HFFc6 (cell line): ENCODE data around the gene KANSL3. TPM values are rescaled to one million over a fixed set of nuclear protein-coding genes. Genes with fewer than 3 reads are reported as not detected.
"Not testable (repeated sequence)": the region's sequence is repeated elsewhere in the genome, so short reads cannot be mapped to it uniquely, and the experiment has no call there.

Experiments used
- DNase-seq: peaks from one replicate; pipeline ENCODE4 v3.0.0-alpha.2; 2018
- H3K27ac Mint-ChIP-seq: 2 replicates; pipeline ENCODE4 v1.8.0; 2020; ENCODE audit warnings: mild to moderate bottlenecking, mixed read lengths
- H3K27me3 Mint-ChIP-seq: 2 replicates; pipeline ENCODE4 v1.8.0; 2021; ENCODE audit warnings: mild to moderate bottlenecking, moderate library complexity, mixed read lengths; ENCODE audit not compliant: insufficient read depth
- H3K36me3 Mint-ChIP-seq: 2 replicates; pipeline ENCODE4 v1.8.0; 2021; ENCODE audit warnings: low read depth, mixed read lengths
- H3K4me1 Mint-ChIP-seq: 2 replicates; pipeline ENCODE4 v1.8.0; 2020; ENCODE audit warnings: low read depth, mixed read lengths
- H3K4me3 Mint-ChIP-seq: 2 replicates; pipeline ENCODE4 v1.8.0; 2020; ENCODE audit warnings: mild to moderate bottlenecking, moderate library complexity, mixed read lengths
- H3K9me3 Mint-ChIP-seq: 2 replicates; pipeline ENCODE4 v1.8.0; 2020; ENCODE audit warnings: mild to moderate bottlenecking, mixed read lengths
- CTCF ChIP-seq: fragments of 200-600 bp; sonication (generic); IDR thresholded peaks from 2 replicates; pipeline ENCODE4 v1.5.0; 2021; ENCODE audit warnings: antibody characterized with exemption, mild to moderate bottlenecking
- total RNA-seq, 6 experiments: library from RNA; stranded (reverse); fragmentation: NEBNext Ultra II Directional; extraction: Animal tissue kit (Norgen Biotek cat#: 25700); gene quantifications; 2 replicates in 1 of 6; 3 replicates in 5 of 6; pipeline ENCODE4 v1.2.3, GENCODE V29; 2021

KANSL3 gene
- total RNA-seq, 6 experiments from 2014 or later: 19.3 to 28.3 (median 26.7) TPM

GRCh38 chr2:96663177-96663576 lies 25.1 kb upstream of the KANSL3 start:
- H3K4me1 Mint-ChIP-seq: peaks cover 21% of the 10 kb centered on the region
- no peak for DNase-seq

GRCh38 chr2:96662360-96662759 lies 24.2 kb upstream of the KANSL3 start:
- Mint-ChIP-seq H3K27me3 (peaks cover 4% of the 10 kb centered on the region), H3K36me3 (peaks cover 7% of the 10 kb centered on the region; the same call in 1 of the 2 replicates), H3K4me1 (peaks cover 21% of the 10 kb centered on the region), H3K4me3 (no peak overlapping the region), H3K9me3 (peaks cover 12% of the 10 kb centered on the region), H3K27ac (no peak overlapping the region)
- DNase-seq: no peak
- TF ChIP-seq CTCF: no peak

More at GRCh38 chr2:96663177-96663576, 25.1 kb upstream of the KANSL3 start:
- TF ChIP-seq CTCF: no peak
- Mint-ChIP-seq H3K27me3 (peaks cover 4% of the 10 kb centered on the region), H3K4me3 (no peak overlapping the region), H3K36me3 (peaks cover 7% of the 10 kb centered on the region; the same call in 1 of the 2 replicates), H3K9me3 (peaks cover 12% of the 10 kb centered on the region), H3K27ac (no peak overlapping the region)

DNA sequence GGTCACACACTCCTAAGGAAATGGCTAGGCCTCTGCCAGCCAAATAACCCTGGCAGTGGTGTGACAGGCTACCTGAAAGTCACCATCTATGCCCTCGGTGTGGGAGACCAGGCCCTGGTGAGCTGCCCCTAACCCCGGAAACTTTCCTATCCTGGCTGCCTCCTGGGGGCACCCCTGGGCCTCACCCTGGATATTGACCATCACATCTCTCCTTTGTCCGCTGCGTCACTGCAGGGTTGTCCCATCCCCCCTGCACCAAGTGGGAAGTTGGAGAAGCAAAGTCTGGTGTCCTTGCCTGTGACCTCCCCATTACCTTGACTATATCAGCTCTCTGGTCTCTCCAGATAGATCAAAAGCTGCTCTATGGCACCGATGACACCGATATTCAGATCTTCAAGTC lies 23.2 kb upstream of the KANSL3 start:
- Mint-ChIP-seq H3K36me3 (peaks cover 7% of the 10 kb centered on the region; the same call in 1 of the 2 replicates), H3K27ac (no peak overlapping the region; the same call in 1 of the 2 replicates), H3K9me3 (peaks cover 12% of the 10 kb centered on the region), H3K27me3 (peaks cover 4% of the 10 kb centered on the region), H3K4me3 (no peak overlapping the region), H3K4me1 (peaks cover 20% of the 10 kb centered on the region)
- TF ChIP-seq CTCF: no peak
- DNase-seq: no peak

DNA sequence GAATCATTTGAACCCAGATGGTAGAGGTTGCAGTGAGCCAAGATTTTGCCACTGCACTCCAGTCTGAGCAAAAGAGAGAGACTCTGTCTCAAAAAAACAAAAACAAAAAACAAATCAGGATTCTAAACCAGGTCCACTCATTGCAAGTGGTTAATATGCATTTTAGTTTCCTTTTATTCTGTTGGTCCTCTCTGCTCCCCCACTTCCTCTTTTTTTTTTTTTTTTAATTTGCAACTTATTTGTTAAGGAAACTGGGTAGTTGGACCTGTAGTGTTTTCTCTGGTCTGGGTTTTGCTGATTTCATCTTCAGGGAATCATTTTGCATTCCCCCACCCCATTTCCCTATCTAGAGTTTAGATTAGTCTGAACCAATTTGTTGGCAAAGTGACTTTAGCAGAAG lies 18.4 kb upstream of the KANSL3 start:
- no peaks in the 10 kb centered on the region for H3K36me3 Mint-ChIP-seq
- H3K4me1 Mint-ChIP-seq: no peaks in the 10 kb centered on the region
- no peak overlapping the region for H3K4me3 Mint-ChIP-seq
- DNase-seq: no peak
- no peak overlapping the region for H3K27ac Mint-ChIP-seq
- H3K9me3 Mint-ChIP-seq: no peaks in the 10 kb centered on the region
- H3K27me3 Mint-ChIP-seq: peaks cover 17% of the 10 kb centered on the region
- TF ChIP-seq CTCF: no peak

DNA sequence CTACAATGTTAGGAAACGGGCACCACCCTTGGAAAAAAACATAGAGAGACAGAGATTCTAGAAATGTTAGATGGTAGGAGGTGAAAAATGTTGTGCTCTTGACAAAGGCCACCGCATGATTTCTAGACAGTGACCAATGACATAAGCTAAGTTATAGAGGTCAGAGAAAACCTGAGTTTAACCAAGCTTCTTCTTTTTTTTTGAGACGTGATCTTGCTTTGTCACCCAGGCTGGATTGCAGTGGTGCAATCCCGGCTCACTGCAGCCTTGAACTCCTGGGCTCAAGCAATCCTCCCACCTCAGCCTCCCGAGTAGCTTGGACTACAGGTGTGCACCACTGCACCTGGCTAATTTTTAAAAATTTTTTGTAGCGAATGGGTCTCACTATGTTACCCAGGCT lies 17.4 kb upstream of the KANSL3 start:
- peaks cover 25% of the 10 kb centered on the region for H3K27me3 Mint-ChIP-seq
- no peaks in the 10 kb centered on the region for H3K36me3 Mint-ChIP-seq
- H3K27ac Mint-ChIP-seq: no peak overlapping the region
- DNase-seq: no peak
- no peaks in the 10 kb centered on the region for H3K4me1 Mint-ChIP-seq
- H3K4me3 Mint-ChIP-seq: no peak overlapping the region
- no peaks in the 10 kb centered on the region for H3K9me3 Mint-ChIP-seq
- no peak for TF ChIP-seq CTCF

DNA sequence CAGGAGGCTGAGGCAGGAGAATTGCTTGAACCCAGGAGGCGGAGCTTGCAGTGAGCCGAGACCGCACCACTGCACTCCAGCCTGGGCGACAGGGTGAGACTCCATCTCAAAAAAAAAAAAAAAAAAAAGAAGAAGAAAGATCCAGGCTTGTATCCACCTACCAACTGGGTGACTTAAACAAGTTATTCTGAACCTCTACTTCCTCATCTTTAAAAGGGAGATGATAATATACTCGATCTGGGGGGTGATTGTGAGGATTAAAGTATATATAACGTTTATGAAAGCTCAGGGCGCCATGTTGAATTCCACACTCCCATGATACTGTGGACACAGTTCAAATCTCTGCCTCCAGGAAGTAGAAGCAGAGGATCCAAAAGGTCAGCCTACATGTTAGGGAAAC lies 16.7 kb upstream of the KANSL3 start:
- not testable (repeated sequence) for H3K4me3 Mint-ChIP-seq, H3K27ac Mint-ChIP-seq, DNase-seq, H3K9me3 Mint-ChIP-seq, H3K36me3 Mint-ChIP-seq, H3K4me1 Mint-ChIP-seq
- peaks cover 25% of the 10 kb centered on the region for H3K27me3 Mint-ChIP-seq
